ENCODE results near the gene FSHR. TPM values are rescaled to one million over a fixed set of nuclear protein-coding genes. Genes with fewer than 3 reads are reported as not detected.

The FSHR gene
- total RNA-seq, 1 experiment from 2014 or later, result not detected

DNA sequence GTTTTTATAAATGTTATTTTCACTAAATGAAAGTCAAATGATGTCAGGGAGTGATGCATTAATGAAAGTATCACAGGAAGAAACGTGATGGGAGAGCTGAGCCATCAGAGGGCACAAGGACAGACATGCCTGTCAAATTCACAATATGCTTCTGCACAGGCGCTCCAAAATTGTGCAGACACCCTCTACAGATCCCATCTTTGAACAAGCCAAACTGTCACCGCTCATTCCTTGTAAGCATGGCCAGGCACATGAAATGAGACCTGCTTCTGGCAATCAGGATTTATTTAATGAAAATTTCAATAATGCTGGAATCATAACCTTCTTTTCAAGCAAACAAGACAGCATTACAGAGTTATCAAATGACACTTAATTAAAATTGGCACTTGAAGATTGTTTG lies 20.4 kb upstream of the FSHR start:
- 0 out of 2 replicates have a peak, but pooled peaks cover 3% of the 10 kb centered on the region for H3K27me3 ChIP-seq (ENCODE audit: insufficient read depth, low read depth)
- ChIA-PET CTCF (no interaction called here), POLR2A (ENCODE audit: unreplicated experiment) (no interaction called here)
- H2AFZ ChIP-seq, result no peak overlapping the region
- no peaks in the 10 kb centered on the region for H3K9me2 ChIP-seq (ENCODE audit: insufficient read depth)
- no peak for DNase-seq
- TF ChIP-seq EZH2 (IDR thresholded peaks at IDR 0.05; ENCODE audit: low read depth), result no peak
- TF ChIP-seq CTCF (conservative IDR thresholded peaks at IDR 0.05), result no peak
- H3K9me3 ChIP-seq (ENCODE audit: insufficient read depth, low read depth), result no peaks in the 10 kb centered on the region
- no peaks in the 10 kb centered on the region for H3K79me2 ChIP-seq (ENCODE audit: low read depth)
- H3F3A ChIP-seq (ENCODE audit: insufficient read depth, low read depth), result no peaks in the 10 kb centered on the region
- H3K4me1 ChIP-seq (replicated peaks; ENCODE audit: insufficient read depth), result no peaks in the 10 kb centered on the region
- H3K36me3 ChIP-seq (ENCODE audit: low read depth), result no peaks in the 10 kb centered on the region
- no peak overlapping the region for H3K27ac ChIP-seq
- BruUV-seq (replicated peaks), result no TSS peak
- H3K4me3 ChIP-seq, result no peak overlapping the region
- H4K20me1 ChIP-seq (ENCODE audit: insufficient read depth), result no peaks in the 10 kb centered on the region; the same call in 1 of the 2 replicates
- H3K4me2 ChIP-seq, result no peak overlapping the region
- intact Hi-C loops (cut with micrococcal nuclease; ENCODE audit: unreplicated experiment), result no loop called here

DNA sequence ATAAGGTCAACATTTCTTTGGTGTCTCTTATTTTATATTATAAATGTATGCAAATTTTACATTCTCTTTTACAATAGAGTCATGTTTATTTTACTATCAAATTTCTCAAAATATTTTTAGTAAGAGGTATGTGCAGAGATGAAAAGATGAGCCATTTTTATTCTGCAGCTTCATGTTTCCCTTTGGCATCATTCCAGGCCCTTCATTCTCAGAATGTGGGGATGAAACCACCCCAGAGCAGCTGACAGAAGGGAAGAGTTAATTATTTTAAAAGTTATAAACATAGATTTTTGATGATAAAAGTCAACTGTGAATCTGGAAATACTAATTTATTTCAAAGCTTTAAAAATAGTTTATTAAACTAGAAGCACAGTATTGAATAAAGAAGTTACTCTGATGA lies 12.8 kb upstream of the FSHR start:
- Histone ChIP-seq H3K36me3 (ENCODE audit: low read depth) (no peaks in the 10 kb centered on the region), H2AFZ (no peak overlapping the region), H3F3A (ENCODE audit: insufficient read depth, low read depth) (no peaks in the 10 kb centered on the region), H3K27me3 (ENCODE audit: insufficient read depth, low read depth) (no peaks in the 10 kb centered on the region), H4K20me1 (ENCODE audit: insufficient read depth) (no peaks in the 10 kb centered on the region), H3K4me3 (no peak overlapping the region), H3K9me3 (ENCODE audit: insufficient read depth, low read depth) (no peaks in the 10 kb centered on the region), H3K9me2 (ENCODE audit: insufficient read depth) (no peaks in the 10 kb centered on the region), H3K27ac (no peak overlapping the region), H3K79me2 (ENCODE audit: low read depth) (no peaks in the 10 kb centered on the region), H3K4me2 (no peak overlapping the region), H3K4me1 (replicated peaks; ENCODE audit: insufficient read depth) (no peaks in the 10 kb centered on the region)
- no peak for TF ChIP-seq EZH2 (IDR thresholded peaks at IDR 0.05; ENCODE audit: low read depth)
- no peak for TF ChIP-seq CTCF (conservative IDR thresholded peaks at IDR 0.05)
- no TSS peak for BruUV-seq (replicated peaks)
- POLR2A ChIA-PET (ENCODE audit: unreplicated experiment), result no interaction called here
- DNase-seq, result no peak
- intact Hi-C loops (cut with micrococcal nuclease; ENCODE audit: unreplicated experiment), result no loop called here
- CTCF ChIA-PET, result no interaction called here

DNA sequence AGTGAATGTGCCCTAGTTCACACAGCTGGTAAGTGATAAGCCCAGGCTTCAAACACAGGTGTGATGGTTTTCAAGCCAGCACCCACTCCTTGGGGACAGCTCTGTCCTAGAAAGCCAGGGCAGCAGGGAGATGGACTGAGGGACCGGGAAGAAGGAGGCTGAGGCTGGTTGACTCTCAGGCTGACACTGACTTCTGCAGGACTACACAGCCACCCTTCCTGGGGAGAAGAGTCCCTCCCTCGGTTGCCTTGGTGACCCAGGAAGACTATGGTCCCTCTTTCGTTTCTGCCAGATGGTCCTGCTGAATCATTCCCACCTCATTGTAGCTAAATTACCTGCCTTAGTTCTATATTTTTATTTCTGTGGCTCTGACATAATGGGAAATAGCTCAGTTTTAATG lies 11.3 kb upstream of the FSHR start:
- no peak overlapping the region for H2AFZ ChIP-seq
- ChIA-PET CTCF (no interaction called here), POLR2A (ENCODE audit: unreplicated experiment) (no interaction called here)

More for the DNA sequence above, 11.3 kb upstream of the FSHR start:
- no peaks in the 10 kb centered on the region for H3K79me2 ChIP-seq (ENCODE audit: low read depth)
- no peaks in the 10 kb centered on the region for H3K4me1 ChIP-seq (replicated peaks; ENCODE audit: insufficient read depth)
- H3K27ac ChIP-seq, result no peak overlapping the region
- TF ChIP-seq CTCF (conservative IDR thresholded peaks at IDR 0.05) (no peak), EZH2 (IDR thresholded peaks at IDR 0.05; ENCODE audit: low read depth) (no peak)
- no peaks in the 10 kb centered on the region for H3K36me3 ChIP-seq (ENCODE audit: low read depth)
- no peak overlapping the region for H3K4me3 ChIP-seq
- no peaks in the 10 kb centered on the region for H3F3A ChIP-seq (ENCODE audit: insufficient read depth, low read depth)
- H3K27me3 ChIP-seq (ENCODE audit: insufficient read depth, low read depth), result no peaks in the 10 kb centered on the region
- DNase-seq, result no peak
- H3K9me2 ChIP-seq (ENCODE audit: insufficient read depth), result no peaks in the 10 kb centered on the region
- no TSS peak for BruUV-seq (replicated peaks)
- intact Hi-C loops (cut with micrococcal nuclease; ENCODE audit: unreplicated experiment), result no loop called here
- no peaks in the 10 kb centered on the region for H3K9me3 ChIP-seq (ENCODE audit: insufficient read depth, low read depth)
- no peak overlapping the region for H3K4me2 ChIP-seq
- no peaks in the 10 kb centered on the region for H4K20me1 ChIP-seq (ENCODE audit: insufficient read depth)

All from PC-9 (cell line).